Renal pelvis (tissue), 4 donors: ENCODE results near the gene NRSN2. TPM values are rescaled to one million over a fixed set of nuclear protein-coding genes. Genes with fewer than 3 reads are reported as not detected.
A peak's percentile ranks its signal among the peaks of the same experiment; 100 is the strongest.
"Not testable (repeated sequence)": the region's sequence is repeated elsewhere in the genome, so short reads cannot be mapped to it uniquely, and the experiment has no call there.

ENCODE experiments used
- DNase-seq: peaks from one replicate; pipeline ENCODE4 v3.0.0-alpha.2; 2013
- polyA plus RNA-seq, 3 donors: library from polyadenylated mRNA; unstranded; fragments of 120-200 nt; gene quantifications; one replicate each; pipeline ENCODE4 v1.2.1, GENCODE V29; 2013; ENCODE audit not compliant: insufficient read length in 3 of 3

NRSN2 gene
- polyA plus RNA-seq, 3 donors, result 50.4 to 57.5 (median 54.9) TPM

DNA sequence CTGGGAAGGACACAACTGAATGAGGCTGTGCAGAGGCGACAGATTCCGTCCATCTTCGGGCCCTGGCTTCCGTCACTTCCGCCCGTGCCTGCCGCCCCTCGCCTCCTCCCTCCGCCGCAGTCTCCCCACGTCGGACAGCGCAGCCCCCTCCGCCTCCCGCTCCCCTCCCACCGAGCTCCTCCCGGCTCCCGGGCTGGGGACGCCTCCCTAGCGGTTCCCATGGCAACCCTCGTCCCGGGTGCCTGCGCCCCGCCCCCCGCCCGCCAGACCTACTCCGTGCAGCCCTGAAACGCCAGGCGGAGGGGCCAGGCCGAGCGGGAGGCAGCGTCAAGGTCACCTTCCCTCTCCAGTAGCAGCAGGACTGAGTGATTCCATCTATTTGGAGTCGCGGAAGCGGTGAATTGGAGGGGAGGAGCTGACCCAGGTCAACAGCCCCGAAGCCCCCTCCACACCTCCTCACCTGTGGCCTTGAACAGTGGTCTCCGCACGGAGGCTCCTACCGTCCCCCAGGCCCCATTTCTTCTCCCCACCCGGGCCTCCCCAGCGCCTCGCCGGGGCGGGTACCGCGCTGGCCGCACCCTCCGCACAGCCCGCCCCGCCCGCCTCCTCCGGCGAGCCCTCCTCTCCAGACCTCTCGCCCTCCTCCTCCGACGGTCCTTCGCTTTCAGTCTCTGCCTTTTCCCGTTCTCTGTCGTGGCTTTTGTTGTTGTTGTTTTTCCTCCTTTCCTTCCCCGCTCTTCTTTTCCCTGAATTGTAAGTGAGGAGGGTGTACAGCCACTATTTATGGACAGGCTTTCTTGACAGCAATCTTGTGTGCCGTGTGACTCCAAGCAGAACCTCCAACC is 951 bp downstream of the NRSN2 start:
- DNase-seq, result peak; percentile 95

GRCh38 chr20:348972-349841 is 2.3 kb downstream of the NRSN2 start:
- no peak for DNase-seq

GRCh38 chr20:353166-353565 is 6.3 kb downstream of the NRSN2 start:
- no peak for DNase-seq

DNA sequence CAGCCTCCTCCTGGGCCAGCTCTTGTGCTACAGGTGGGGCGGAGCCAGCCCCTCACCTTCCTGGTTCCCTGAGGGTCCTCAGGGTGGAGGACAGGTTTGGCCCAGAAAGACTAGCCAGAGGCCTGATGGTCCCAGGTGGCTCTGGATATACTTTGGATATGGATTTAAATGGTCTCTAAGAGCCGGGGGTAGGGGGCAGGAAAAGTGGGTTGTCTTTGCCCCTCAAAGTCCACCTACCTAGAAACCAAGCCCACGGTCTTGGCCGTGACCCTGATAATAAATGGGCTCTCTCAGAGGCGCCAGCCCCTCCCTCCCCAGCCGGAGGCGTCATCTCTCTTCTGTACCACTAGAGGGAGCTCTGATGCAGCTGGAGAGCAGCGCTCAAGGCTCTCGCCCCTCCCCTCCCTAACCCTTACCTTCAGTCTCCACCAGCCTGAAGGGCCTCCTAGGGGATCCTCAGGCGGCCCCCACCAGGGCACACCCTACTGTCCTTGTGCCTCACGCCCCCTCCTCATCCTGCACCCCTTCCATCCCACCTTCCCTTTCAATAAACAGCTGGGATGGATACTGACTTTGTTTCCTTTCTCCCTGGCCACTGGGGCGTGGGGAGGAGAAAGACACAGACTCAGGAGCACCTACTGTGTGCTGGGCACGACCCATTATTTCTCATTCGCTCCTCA is 7.5 kb downstream of the NRSN2 start:
- peak; percentile 76 for DNase-seq

- not testable (repeated sequence) for DNase-seq
These were observed 9.2 kb downstream of the NRSN2 start for GRCh38 chr20:356154-356553.

DNA sequence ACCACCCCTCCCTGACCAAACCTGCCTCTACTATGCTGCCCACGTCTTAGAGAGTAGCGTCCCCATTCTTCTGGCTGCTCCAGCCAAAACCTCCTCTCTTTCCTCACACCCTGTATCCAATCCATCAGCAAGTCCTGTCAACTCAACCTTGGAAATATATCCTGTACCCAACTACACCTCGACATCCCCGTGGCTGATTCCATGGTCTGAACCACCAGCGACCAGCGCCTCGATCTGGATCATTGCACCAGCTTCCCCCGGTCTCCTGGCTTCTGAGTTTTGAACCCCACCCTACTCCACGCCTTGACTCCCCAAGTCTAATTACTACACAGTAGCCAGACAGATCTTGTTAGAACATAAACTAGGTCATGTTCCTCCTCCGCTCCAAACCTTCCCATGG is 9.8 kb downstream of the NRSN2 start:
- no peak for DNase-seq

DNA sequence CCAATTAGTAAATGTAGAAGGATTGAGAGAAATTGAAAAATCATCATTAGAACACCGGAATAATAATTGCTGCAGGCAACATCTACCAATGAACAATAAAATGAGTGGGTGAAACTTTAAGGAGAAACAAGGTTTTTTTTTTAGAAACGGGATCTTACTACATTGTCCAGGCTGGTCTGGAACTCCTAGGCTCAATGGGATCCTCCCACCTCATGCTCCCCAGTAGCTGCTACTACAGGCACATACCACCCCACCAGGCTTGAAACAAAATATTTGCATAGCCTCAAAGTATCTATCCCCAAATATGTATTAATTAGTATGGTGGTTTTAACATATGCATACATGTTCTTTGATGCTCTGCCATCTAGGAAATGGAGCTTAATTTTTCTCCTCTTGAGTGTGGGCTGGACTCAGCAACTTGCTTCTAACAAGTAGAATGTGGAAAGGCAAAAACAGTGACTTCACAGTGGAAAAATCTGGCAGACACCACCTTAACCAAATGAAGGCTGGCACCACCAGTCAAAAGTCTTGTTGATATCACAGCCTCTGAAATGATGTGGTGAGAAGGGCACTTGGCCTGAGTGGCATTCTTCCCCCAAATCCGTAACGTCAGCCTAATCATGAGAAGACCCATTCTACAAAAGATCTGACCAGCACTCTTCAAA is 12.1 kb downstream of the NRSN2 start:
- no peak for DNase-seq

- no peak for DNase-seq
These were observed 14.7 kb downstream of the NRSN2 start for GRCh38 chr20:361561-361960.

DNA sequence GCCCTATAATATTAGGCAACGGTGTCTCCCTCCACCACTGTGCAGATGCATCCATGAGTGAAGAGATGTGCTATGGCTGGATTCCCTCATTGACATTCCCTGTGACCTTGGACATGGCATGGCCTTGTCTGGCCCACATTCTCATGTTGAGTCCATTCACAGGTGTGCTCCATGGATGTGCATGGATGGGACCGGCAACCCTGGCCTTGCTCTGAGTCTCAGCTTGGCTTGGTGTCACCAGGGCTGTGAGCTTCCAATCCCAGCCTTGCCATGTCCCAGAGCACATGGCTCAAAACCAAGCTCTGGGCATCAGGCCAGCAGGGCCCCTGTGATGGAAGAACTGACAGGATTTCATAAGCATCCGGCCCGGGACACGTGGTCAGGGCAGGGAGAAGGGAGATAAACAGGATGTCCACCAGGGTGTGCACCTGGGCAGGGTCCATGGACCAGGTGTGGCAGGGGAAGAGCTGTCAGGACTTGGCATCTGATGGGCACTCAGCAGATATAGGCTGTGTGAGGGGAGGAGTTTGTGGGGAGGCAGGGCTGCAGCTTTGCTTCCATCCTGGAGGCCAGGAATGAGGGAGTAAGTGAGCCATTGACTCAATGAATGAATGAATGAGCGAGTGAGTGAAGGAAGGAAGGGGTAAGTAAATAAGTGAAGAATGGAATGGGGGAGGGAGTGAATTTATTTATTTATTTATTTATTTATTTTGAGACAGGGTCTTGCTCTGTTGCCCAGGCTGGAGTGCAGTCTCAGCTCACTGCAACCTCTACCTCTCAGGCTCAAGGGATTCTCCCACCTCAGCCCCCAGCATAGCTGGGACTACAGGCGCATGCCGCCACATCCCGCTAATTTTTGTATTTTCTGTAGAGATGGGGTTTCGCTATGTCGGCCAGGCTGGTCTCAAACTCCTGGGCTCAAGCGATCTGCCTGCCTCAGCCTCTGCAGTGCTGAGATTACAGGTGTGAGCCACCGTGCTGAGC is 15.7 kb downstream of the NRSN2 start:
- no peak for DNase-seq

DNA sequence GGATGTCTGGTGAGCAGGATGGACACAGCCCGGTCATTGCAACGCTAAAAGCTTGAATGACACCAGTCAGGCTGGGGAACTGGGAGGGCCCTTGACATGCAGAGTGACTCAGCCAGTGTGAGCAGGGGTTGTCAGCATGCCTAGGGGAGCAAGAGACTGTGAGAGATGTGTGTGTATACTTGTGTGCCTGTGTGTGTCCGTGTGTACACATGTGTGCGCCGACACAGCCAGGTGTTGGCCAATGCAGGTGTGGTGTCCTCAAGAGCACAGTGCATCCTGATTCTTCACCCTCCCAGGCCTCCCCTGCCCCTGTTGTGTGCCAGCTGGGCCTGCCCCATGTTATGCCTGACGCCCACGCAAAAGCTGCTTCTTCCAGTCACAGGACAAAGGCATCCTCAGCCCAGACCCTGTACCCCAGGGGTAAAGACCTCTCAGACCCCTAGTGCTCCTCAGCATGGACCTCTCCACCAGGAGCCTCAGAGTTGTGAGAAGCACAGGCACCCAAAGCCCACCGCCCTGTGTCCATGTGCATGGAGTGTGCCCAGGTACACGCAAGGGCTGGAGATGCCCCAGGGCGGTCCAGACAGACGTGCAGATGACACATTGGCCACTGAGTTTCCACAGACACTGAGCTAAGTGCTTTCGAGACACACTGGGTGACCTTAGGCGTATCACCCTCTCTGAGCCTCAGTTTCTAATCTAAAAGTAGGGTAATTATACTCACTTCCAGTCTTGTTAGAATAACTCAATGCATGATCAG is 16.6 kb downstream of the NRSN2 start:
- no peak for DNase-seq

GRCh38 chr20:364905-365794 is 18.2 kb downstream of the NRSN2 start:
- no peak for DNase-seq

- no peak for DNase-seq
These were observed 19.3 kb downstream of the NRSN2 start for GRCh38 chr20:366041-366718.

- no peak for DNase-seq
These were observed 20.0 kb downstream of the NRSN2 start for GRCh38 chr20:366719-367485.

- DNase-seq, result no peak
These were observed 20.6 kb downstream of the NRSN2 start for GRCh38 chr20:367486-367887.

GRCh38 chr20:368915-369314 is 22.0 kb downstream of the NRSN2 start:
- no peak for DNase-seq

- no peak for DNase-seq
These were observed 23.3 kb downstream of the NRSN2 start for GRCh38 chr20:370151-370600.
